BJ (cell line): ENCODE results near the gene TM7SF2. TPM values are rescaled to one million over a fixed set of nuclear protein-coding genes. Genes with fewer than 3 reads are reported as not detected.

Source experiments
- CTCF ChIA-PET: fragments of 350-600 bp; formaldehyde crosslinking; extraction: SDS; loops from one replicate; lab custom pipeline; 2021; ENCODE audit warnings: antibody characterized with exemption, inconsistent platforms; lab: Yijun Ruan, JAX
- POLR2A ChIA-PET: fragments of 300-600 bp; sonication (Branson Sonifier 250); formaldehyde crosslinking; extraction: SDS; loops from one replicate; lab custom pipeline; 2021; ENCODE audit warnings: antibody characterized with exemption; lab: Charles Lee
- DNase-seq: peaks from one replicate; pipeline ENCODE4 v3.0.0-alpha.2; 2011; ENCODE audit warnings: low read depth
- H3K27me3 ChIP-seq: 2 replicates; pipeline ENCODE4 v1.6.0; 2011; ENCODE audit warnings: low read length; ENCODE audit not compliant: control insufficient read depth, insufficient read depth
- H3K36me3 ChIP-seq: 2 replicates; pipeline ENCODE4 v1.5.1; 2011; ENCODE audit warnings: low read length; ENCODE audit not compliant: control insufficient read depth, insufficient read depth
- H3K4me3 ChIP-seq: 2 replicates; pipeline ENCODE4 v1.5.1; 2011; ENCODE audit warnings: low read depth, mild to moderate bottlenecking, control low read depth, low read length
- CTCF ChIP-seq: IDR thresholded peaks from 2 replicates; pipeline ENCODE4 v1.5.1; 2011; ENCODE audit warnings: low read depth, mild to moderate bottlenecking, control low read depth, inconsistent platforms, low read length, moderate library complexity; ENCODE audit not compliant: insufficient read depth
- polyA plus RNA-seq: library from polyadenylated mRNA; depleted of rRNA; stranded (reverse); fragments of >200 nt; gene quantifications from 2 replicates; pipeline ENCODE4 v1.2.3, GENCODE V29; 2011

TM7SF2 gene
- polyA plus RNA-seq, 1 experiment = 8.2 TPM

GRCh38 chr11:65151331-65151899 is 39.7 kb downstream of the TM7SF2 start:
- DNase-seq = no peak
- Histone ChIP-seq H3K36me3 (no peaks in the 10 kb centered on the region), H3K4me3 (no peak overlapping the region), H3K27me3 (peaks cover 1% of the 10 kb centered on the region; the same call in 1 of the 2 replicates)
- no peak for TF ChIP-seq CTCF
- CTCF ChIA-PET = no interaction called here
- POLR2A ChIA-PET = no interaction called here

DNA sequence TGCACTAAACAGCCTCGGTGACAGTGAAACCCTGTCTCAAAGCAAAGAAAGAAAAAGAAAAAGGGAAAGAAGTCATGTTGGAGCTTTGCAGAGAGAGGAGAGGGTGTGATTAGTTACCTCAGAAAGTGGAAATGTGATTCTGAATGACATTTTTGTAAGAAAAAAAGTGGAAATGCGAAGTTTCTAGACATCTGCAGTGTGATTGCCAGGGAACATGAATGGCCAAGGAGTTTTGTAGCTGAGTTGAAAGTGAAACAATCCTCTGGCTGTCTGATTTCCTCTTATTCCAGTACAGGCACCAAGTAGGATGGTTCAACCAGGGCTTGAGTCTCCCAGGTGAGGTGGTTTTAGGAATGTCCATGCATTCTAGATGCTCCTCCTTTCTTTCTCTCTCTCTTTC is 40.5 kb downstream of the TM7SF2 start:
- ChIA-PET POLR2A (no interaction called here), CTCF (no interaction called here)
- Histone ChIP-seq H3K36me3 (no peaks in the 10 kb centered on the region), H3K27me3 (no peaks in the 10 kb centered on the region), H3K4me3 (no peak overlapping the region)
- no peak for TF ChIP-seq CTCF
- no peak for DNase-seq

DNA sequence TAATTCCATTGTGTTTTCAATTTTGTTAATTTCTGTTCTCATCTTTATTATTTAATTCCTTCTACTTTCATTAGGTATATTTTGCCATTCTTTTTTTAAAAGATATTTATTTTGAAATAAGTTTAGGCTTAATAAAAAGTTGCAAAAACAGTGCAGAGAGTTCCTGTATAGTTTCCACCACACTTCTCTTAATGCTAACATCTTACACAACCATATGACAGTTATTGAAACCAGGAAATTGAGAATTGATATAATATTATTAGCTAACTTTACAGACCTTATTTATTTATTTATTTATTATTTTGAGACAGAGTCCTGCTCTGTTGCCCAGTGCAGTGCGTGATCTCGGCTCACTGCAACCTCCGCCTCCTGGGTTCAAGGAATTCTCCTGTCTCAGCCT is 44.6 kb downstream of the TM7SF2 start:
- ChIA-PET POLR2A (no interaction called here), CTCF (interaction anchor here (1.0 kb wide), 1 partner anchor 58 kb away, joined by 3 read pairs; no protein-coding TSS in a partner anchor)
- no peak for DNase-seq
- TF ChIP-seq CTCF = no peak
- peaks cover 4% of the 10 kb centered on the region; the same call in 1 of the 2 replicates for H3K27me3 ChIP-seq
- no peaks in the 10 kb centered on the region for H3K36me3 ChIP-seq
- no peak overlapping the region for H3K4me3 ChIP-seq

DNA sequence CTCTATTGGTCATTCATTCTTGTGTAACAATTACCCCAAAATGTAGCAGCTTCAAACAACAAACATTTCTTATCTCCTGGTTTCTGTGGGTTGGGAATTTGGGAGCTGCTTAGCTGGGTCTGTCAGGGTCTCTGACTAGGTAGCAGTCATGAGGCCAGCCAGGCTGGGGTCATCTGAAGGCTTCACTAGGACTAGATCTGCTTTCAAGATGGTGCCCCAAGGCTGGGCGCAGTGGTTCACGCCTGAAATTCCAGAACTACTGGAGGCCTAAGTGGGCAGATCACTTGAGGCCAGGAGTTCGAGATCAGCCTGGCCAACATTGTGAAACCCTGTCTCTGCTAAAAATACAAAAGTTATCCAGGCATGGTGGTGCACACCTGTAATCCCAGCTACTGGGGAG is 45.3 kb downstream of the TM7SF2 start:
- no peaks in the 10 kb centered on the region for H3K36me3 ChIP-seq
- no peak overlapping the region for H3K4me3 ChIP-seq
- no peak for TF ChIP-seq CTCF
- peaks cover 4% of the 10 kb centered on the region; the same call in 1 of the 2 replicates for H3K27me3 ChIP-seq
- ChIA-PET CTCF (interaction anchor here (0.7 to 1.0 kb wide), 2 partner anchors 46 to 59 kb away, joined by 3 read pairs; partner anchors contain the start of gene TM7SF2), POLR2A (no interaction called here)
- DNase-seq = no peak

DNA sequence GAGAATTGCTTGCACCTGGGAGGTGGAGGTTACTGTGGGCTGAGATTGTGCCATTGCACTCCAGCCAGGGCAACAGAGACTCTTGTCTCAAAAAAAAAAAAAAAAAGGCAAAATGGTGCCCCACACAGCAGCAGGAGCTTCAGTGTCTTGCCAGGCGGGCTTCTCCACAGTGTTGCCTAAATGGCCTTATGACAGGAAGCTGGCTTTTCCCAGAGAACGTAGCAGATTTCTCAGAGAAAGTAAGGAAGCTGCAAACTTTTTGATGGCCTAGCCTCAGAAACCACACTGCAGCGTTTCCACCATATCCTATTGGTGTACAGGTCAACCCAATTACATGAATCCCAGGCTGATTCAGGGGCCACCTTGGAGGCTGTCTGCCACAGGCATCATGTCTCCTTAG is 45.7 kb downstream of the TM7SF2 start:
- POLR2A ChIA-PET = no interaction called here
- CTCF ChIA-PET = interaction anchor here (0.7 to 1.0 kb wide), 2 partner anchors 46 to 59 kb away, joined by 3 read pairs; partner anchors contain the start of gene TM7SF2

More for the DNA sequence above, 45.7 kb downstream of the TM7SF2 start:
- DNase-seq = no peak
- Histone ChIP-seq H3K27me3 (peaks cover 4% of the 10 kb centered on the region; the same call in 1 of the 2 replicates), H3K4me3 (no peak overlapping the region), H3K36me3 (no peaks in the 10 kb centered on the region)
- TF ChIP-seq CTCF = no peak
